LNCAP (cell line): ENCODE data around the gene BHLHE41.

Experiments used
- CTCF ChIP-seq: fragments of 450-650 bp; IDR thresholded peaks from 2 replicates; pipeline ENCODE4 v1.5.1; 2017; ENCODE audit warnings: mild to moderate bottlenecking

BHLHE41 gene

GRCh38 chr12:26132866-26133265 lies 8.0 kb upstream of the BHLHE41 start:
- TF ChIP-seq CTCF: no peak

- TF ChIP-seq CTCF: no peak
Observed at GRCh38 chr12:26131936-26132335, 7.1 kb upstream of the BHLHE41 start.

GRCh38 chr12:26130728-26131127 lies 5.9 kb upstream of the BHLHE41 start:
- TF ChIP-seq CTCF: no peak

- no peak for TF ChIP-seq CTCF
Observed at GRCh38 chr12:26128168-26128567, 3.3 kb upstream of the BHLHE41 start.

DNA sequence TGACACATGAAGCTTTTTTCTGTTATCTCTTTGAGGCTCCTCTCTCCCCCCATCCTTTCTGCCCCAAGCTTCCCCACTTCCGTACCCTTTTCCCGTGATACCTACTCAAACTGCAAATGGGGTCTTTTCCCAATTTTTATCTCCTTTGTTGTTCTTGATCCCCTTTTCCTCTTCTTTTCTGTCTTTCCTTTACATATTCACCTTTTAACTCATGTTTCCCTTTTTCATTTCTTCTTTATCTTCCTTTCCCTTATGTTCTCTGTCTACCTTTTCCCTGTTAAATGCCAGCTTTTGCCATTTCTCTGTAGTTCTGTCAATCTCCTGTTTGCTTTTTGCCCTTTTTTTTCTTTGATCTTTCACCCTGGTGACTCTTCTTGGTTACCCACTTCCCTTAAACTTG lies 2.6 kb upstream of the BHLHE41 start:
- no peak for TF ChIP-seq CTCF

DNA sequence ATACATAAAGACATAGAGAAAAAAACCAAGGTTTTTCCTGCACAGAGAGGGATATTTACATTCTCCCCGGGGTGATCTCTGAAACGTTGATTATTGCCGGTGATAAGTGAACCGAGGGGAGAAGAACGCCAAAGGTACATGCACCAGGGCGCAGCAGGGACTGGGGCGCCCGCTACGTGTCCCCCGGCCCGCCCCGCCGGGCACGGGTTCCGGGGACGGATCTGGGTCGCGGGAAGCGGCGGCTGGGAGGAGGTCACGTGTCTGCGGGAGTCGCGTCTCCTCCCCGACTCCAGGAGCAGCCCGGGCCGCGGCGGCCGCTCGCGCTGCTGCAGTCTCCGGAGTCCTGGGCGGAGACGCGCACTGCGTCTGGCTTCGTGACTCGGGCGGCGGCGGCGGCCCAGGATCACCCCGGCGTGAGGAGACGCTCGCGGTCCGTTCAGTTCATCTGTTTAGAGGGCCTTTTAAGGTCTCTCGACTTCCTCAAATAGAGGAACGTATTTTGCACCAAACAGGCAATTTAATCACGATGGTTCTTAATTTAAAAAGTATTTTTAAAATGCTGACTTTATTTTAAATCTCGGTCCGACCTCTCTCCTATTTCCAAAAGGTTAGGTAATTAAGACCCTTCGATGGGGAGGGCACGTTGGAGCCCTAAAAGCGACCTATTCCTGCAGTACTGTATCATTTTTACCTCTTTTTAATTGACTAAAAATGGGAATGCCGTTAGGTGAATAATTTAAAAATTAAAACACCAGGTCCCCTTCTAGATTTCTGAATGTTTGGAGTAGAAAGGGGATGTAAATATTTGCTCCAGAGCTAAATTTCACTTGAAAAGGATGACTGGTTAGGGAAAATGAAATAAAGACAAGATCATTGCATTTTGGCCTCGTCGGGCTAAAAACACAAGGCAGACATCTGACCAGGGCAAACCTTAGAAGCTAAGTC lies 1.8 kb upstream of the BHLHE41 start:
- TF ChIP-seq CTCF: no peak

- TF ChIP-seq CTCF: no peak
Observed at GRCh38 chr12:26125400-26126339, 833 bp upstream of the BHLHE41 start.
